GM12878 (cell line): ENCODE results near the gene BRINP3. TPM values are rescaled to one million over a fixed set of nuclear protein-coding genes. Genes with fewer than 3 reads are reported as not detected.

Source experiments
- ATAC-seq: fragments of 200-7000 bp; cut with Tn5 transposase; 3 replicates; pipeline ENCODE4 v1.9.1; 2020; ENCODE audit warnings: mild to moderate bottlenecking, moderate library complexity
- BruUV-seq: library from RNA; stranded (reverse); fragments of 400-500 nt; replicated peaks from 2 replicates; lab custom pipeline; 2021; lab: Mats Ljungman, UMichigan
- CTCF ChIA-PET: fragments of 300-600 bp; sonication (Branson Sonifier 250); formaldehyde crosslinking; extraction: SDS; loops from one replicate; lab custom pipeline; 2021; ENCODE audit warnings: inconsistent platforms; lab: Yijun Ruan, JAX
- POLR2A ChIA-PET: fragments of 350-600 bp; formaldehyde crosslinking; extraction: SDS; loops from one replicate; lab custom pipeline; 2021; ENCODE audit warnings: inconsistent platforms; lab: Charles Lee
- RAD21 ChIA-PET: fragments of 300-600 bp; sonication (Branson Sonifier 250); formaldehyde crosslinking; loops from one replicate; lab custom pipeline; 2023; ENCODE audit warnings: antibody characterized with exemption; ENCODE audit not compliant: unreplicated experiment; lab: Charles Lee
- SMC1A ChIA-PET: fragments of 300-600 bp; sonication (Branson Sonifier 250); formaldehyde crosslinking; loops from one replicate; lab custom pipeline; 2023; ENCODE audit not compliant: unreplicated experiment, uncharacterized antibody; lab: Charles Lee
- DNase-seq: peaks from one replicate; pipeline ENCODE4 v3.0.0-alpha.2; 2011; ENCODE audit warnings: low read depth, low spot score
- FAIRE-seq: peaks from 3 replicates; lab custom pipeline; 2011; peaks lifted over from hg19 to GRCh38; lab: Jason Lieb, UNC
- H2AFZ ChIP-seq: 2 replicates; pipeline ENCODE4 v1.6.0; 2011; ENCODE audit warnings: low read depth, low read length, control low read depth; ENCODE audit not compliant: control insufficient read depth
- H3K27ac ChIP-seq: 2 replicates; pipeline ENCODE4 v1.5.1; 2011; ENCODE audit warnings: control low read depth; ENCODE audit not compliant: control insufficient read depth, insufficient read depth
- H3K27me3 ChIP-seq, 2 experiments: replicated peaks in 1 of 2; 2 replicates each; pipeline versions ENCODE4 v1.6.0 to v1.6.1; 2011; ENCODE audit warnings: low read length in 1 of 2; ENCODE audit not compliant: control insufficient read depth in 2 of 2, insufficient read depth in 2 of 2
- H3K36me3 ChIP-seq, 2 experiments: 2 replicates each; pipeline ENCODE4 v1.5.1; 2011; ENCODE audit warnings: low read length in 1 of 2; ENCODE audit not compliant: control insufficient read depth in 2 of 2, insufficient read depth in 2 of 2
- H3K4me1 ChIP-seq: 2 replicates; pipeline ENCODE4 v1.6.1; 2011; ENCODE audit warnings: mild to moderate bottlenecking, low read length, moderate library complexity, mixed read lengths; ENCODE audit not compliant: control insufficient read depth, insufficient read depth
- H3K4me2 ChIP-seq: 2 replicates; pipeline ENCODE4 v1.6.0; 2011; ENCODE audit warnings: control low read depth; ENCODE audit not compliant: control insufficient read depth, insufficient read depth
- H3K4me3 ChIP-seq: fragments of 200-600 bp; sonication (generic); 2 replicates; pipeline ENCODE4 v1.5.1; 2016
- H3K79me2 ChIP-seq: 2 replicates; pipeline ENCODE4 v1.6.0; 2011; ENCODE audit warnings: low read length; ENCODE audit not compliant: control insufficient read depth, insufficient read depth
- H3K9ac ChIP-seq: 2 replicates; pipeline ENCODE4 v1.8.0; 2011; ENCODE audit warnings: low read length, control low read depth, mixed read lengths; ENCODE audit not compliant: control insufficient read depth, insufficient read depth
- H3K9me3 ChIP-seq: replicated peaks from 3 replicates; pipeline ENCODE4 v1.5.1; 2011; ENCODE audit warnings: mild to moderate bottlenecking, low read length; ENCODE audit not compliant: control insufficient read depth, insufficient read depth
- H4K20me1 ChIP-seq: 2 replicates; pipeline ENCODE4 v1.6.0; 2011; ENCODE audit not compliant: control insufficient read depth, insufficient read depth
- GATAD2B ChIP-seq: fragments of 450-650 bp; conservative IDR thresholded peaks from 2 replicates; pipeline ENCODE4 v1.6.1; 2017; ENCODE audit warnings: low read depth, mild to moderate bottlenecking, moderate library complexity
- YBX1 ChIP-seq: fragments of 450-650 bp; IDR thresholded peaks from 2 replicates; pipeline ENCODE4 v1.6.1; 2016; ENCODE audit warnings: antibody characterized with exemption
- in situ Hi-C: fragments of 300-500 bp; cut with MboI; formaldehyde crosslinking; loops from 9 replicates; pipeline ENCODE4 v1.14.3; 2018; ENCODE audit warnings: mixed read lengths
- intact Hi-C: fragments of 100-400 bp; cut with micrococcal nuclease; formaldehyde crosslinking; loops from one replicate; pipeline ENCODE4 v1.14.2; 2022; ENCODE audit not compliant: unreplicated experiment
- polyA plus RNA-seq, 11 experiments: library from polyadenylated mRNA; depleted of rRNA in 4 of 11; unstranded in 6 of 11; stranded (reverse) in 5 of 11; fragments of >200 nt; fragmentation: Nextera tagmentation in 4 of 11; fragmentation: Illumina TruSeq in 1 of 11; extraction: Ambion mirVana in 4 of 11; extraction: Trizol in 1 of 11; gene quantifications; 1 replicate in 1 of 11; 2 replicates in 10 of 11; pipeline versions ENCODE4 v1.2.1 to v1.2.3, GENCODE V29; 2011 to 2016; ENCODE audit warnings: inconsistent platforms in 2 of 11, missing spikeins in 2 of 11, low read depth in 1 of 11
- total RNA-seq, 4 experiments: library from RNA; depleted of rRNA in 3 of 4; stranded (reverse); fragments of >200 nt in 3 of 4; fragmentation: Illumina TruSeq in 1 of 4; extraction: Trizol in 1 of 4; gene quantifications; 2 replicates each; pipeline versions ENCODE4 v1.2.1 to v1.2.3, GENCODE V29; 2013 to 2021
- TF ChIP-seq, protein P1 (sequence below): fragments of 450-650 bp; IDR thresholded peaks from 2 replicates; pipeline ENCODE4 v1.6.1; 2017; ENCODE audit warnings: mild to moderate bottlenecking, low read depth, inconsistent platforms; ENCODE audit not compliant: poor library complexity, severe bottlenecking
- TF ChIP-seq, protein P2 (sequence below): IDR thresholded peaks from 2 replicates; pipeline ENCODE4 v1.6.1; 2012; ENCODE audit warnings: low read depth, low read length, improper control_type of control experiment

Gene BRINP3
- total and polyA plus RNA-seq, 10 of the 15 experiments (the other 5 are each of a cell fraction or from before 2014, with no cell fraction given) = under 0.01 TPM; not detected in 9

DNA sequence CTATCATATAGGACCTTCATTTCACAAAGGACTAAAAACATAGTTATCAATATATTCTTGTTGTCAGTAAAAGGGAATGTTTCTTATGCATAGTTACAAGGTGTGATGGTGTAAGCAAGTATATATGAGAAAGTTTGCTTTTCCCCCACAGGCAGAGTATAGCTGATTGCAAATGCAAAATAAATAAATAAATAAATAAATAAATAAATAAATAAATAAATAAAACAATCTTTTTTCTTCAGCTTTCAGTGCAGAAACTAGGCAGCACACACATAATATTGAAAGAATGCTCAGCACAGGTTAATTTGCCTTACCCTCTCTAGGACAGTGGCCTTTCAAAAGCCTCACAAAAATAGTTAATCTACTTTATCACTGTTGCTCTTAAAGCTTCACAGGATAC lies 138.8 kb downstream of the BRINP3 start:
- no peaks in the 10 kb centered on the region for H3K9me3 ChIP-seq
- ChIA-PET SMC1A (no interaction called here), POLR2A (no interaction called here), CTCF (no interaction called here), RAD21 (no interaction called here)
- DNase-seq = no peak
- no peak for ATAC-seq
- H3K79me2 ChIP-seq = no peaks in the 10 kb centered on the region
- TF ChIP-seq GATAD2B = no peak
- TF ChIP-seq YBX1 = no peak
- TF ChIP-seq, protein P1, sequence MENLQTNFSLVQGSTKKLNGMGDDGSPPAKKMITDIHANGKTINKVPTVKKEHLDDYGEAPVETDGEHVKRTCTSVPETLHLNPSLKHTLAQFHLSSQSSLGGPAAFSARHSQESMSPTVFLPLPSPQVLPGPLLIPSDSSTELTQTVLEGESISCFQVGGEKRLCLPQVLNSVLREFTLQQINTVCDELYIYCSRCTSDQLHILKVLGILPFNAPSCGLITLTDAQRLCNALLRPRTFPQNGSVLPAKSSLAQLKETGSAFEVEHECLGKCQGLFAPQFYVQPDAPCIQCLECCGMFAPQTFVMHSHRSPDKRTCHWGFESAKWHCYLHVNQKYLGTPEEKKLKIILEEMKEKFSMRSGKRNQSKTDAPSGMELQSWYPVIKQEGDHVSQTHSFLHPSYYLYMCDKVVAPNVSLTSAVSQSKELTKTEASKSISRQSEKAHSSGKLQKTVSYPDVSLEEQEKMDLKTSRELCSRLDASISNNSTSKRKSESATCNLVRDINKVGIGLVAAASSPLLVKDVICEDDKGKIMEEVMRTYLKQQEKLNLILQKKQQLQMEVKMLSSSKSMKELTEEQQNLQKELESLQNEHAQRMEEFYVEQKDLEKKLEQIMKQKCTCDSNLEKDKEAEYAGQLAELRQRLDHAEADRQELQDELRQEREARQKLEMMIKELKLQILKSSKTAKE = no peak
- TF ChIP-seq, protein P2, sequence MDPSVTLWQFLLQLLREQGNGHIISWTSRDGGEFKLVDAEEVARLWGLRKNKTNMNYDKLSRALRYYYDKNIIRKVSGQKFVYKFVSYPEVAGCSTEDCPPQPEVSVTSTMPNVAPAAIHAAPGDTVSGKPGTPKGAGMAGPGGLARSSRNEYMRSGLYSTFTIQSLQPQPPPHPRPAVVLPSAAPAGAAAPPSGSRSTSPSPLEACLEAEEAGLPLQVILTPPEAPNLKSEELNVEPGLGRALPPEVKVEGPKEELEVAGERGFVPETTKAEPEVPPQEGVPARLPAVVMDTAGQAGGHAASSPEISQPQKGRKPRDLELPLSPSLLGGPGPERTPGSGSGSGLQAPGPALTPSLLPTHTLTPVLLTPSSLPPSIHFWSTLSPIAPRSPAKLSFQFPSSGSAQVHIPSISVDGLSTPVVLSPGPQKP = no peak
- H3K27ac ChIP-seq = no peak overlapping the region
- no peaks in the 10 kb centered on the region for H3K27me3 ChIP-seq
- no peaks in the 10 kb centered on the region for H4K20me1 ChIP-seq
- H3K36me3 ChIP-seq = no peaks in the 10 kb centered on the region
- no peak for FAIRE-seq
- H3K4me1 ChIP-seq = no peaks in the 10 kb centered on the region
- H3K9ac ChIP-seq = no peak overlapping the region
- no TSS peak for BruUV-seq
- H3K4me3 ChIP-seq = no peak overlapping the region
- intact Hi-C loops = no loop called here
- in situ Hi-C loops = no loop called here
- no peak overlapping the region for H2AFZ ChIP-seq
- no peak overlapping the region for H3K4me2 ChIP-seq
